Myocyte (in vitro differentiated cells): ENCODE measurements around the gene CYS1. TPM values are rescaled to one million over a fixed set of nuclear protein-coding genes. Genes with fewer than 3 reads are reported as not detected.
"Not testable (repeated sequence)": the region's sequence is repeated elsewhere in the genome, so short reads cannot be mapped to it uniquely, and the experiment has no call there.

Experiments
- DNase-seq: peaks from one replicate; pipeline ENCODE4 v3.0.0-alpha.2; 2012; ENCODE audit warnings: low read depth
- polyA plus RNA-seq: library from polyadenylated mRNA; unstranded; fragments of >200 nt; gene quantifications from one replicate; pipeline ENCODE4 v1.2.1, GENCODE V29; 2012; ENCODE audit warnings: missing spikeins
- total RNA-seq: library from RNA; depleted of rRNA; stranded (reverse); fragments of >200 nt; gene quantifications from 2 replicates; pipeline ENCODE4 v1.2.3, GENCODE V29; 2014

Gene CYS1
- 0.16 and 1.1 TPM in 2 replicates for total RNA-seq
- polyA plus RNA-seq = 0.43 TPM

GRCh38 chr2:10079870-10080535 is at the start of gene CYS1:
TSS of gene CYS1 (minus strand) at chr2:10080411. CDS start at chr2:10080223, 188 bp downstream.
- DNase-seq = peak; percentile 16

- DNase-seq = no peak
Observed at GRCh38 chr2:10129490-10129889, 49.3 kb upstream of the CYS1 start.

GRCh38 chr2:10128420-10128819 is 48.2 kb upstream of the CYS1 start:
- DNase-seq = no peak

GRCh38 chr2:10126632-10127026 is 46.4 kb upstream of the CYS1 start:
- DNase-seq = no peak

- peak; percentile 28 for DNase-seq
Observed at GRCh38 chr2:10125842-10126631, 45.8 kb upstream of the CYS1 start.

GRCh38 chr2:10124538-10125045 is 44.4 kb upstream of the CYS1 start:
- DNase-seq = peak; percentile 75

GRCh38 chr2:10123281-10123680 is 43.1 kb upstream of the CYS1 start:
- no peak for DNase-seq

GRCh38 chr2:10122500-10123280 is 42.5 kb upstream of the CYS1 start, which contains the start of gene RRM2:
TSS of gene RRM2 (plus strand) at chr2:10122739. CDS start at chr2:10122799, 60 bp downstream.
- DNase-seq = peak; percentile 94

GRCh38 chr2:10120877-10121574 is 40.8 kb upstream of the CYS1 start:
- DNase-seq = no peak

- peak; percentile 89 for DNase-seq
Observed at GRCh38 chr2:10120158-10120876, 40.1 kb upstream of the CYS1 start.

- DNase-seq = no peak
Observed at GRCh38 chr2:10119601-10120157, 39.5 kb upstream of the CYS1 start.

GRCh38 chr2:10119027-10119325 is 38.8 kb upstream of the CYS1 start:
- no peak for DNase-seq

GRCh38 chr2:10109311-10109710 is 29.1 kb upstream of the CYS1 start:
- no peak for DNase-seq

GRCh38 chr2:10104906-10105305 is 24.7 kb upstream of the CYS1 start:
- DNase-seq = not testable (repeated sequence)

- DNase-seq = peak; percentile 21
Observed at GRCh38 chr2:10103179-10103578, 23.0 kb upstream of the CYS1 start.

- no peak for DNase-seq
Observed at GRCh38 chr2:10101491-10101890, 21.3 kb upstream of the CYS1 start.

- peak; percentile 70 for DNase-seq
Observed at GRCh38 chr2:10097352-10098148, 17.3 kb upstream of the CYS1 start.

- no peak for DNase-seq
Observed at GRCh38 chr2:10096641-10097040, 16.4 kb upstream of the CYS1 start.

GRCh38 chr2:10095175-10095574 is 15.0 kb upstream of the CYS1 start:
- no peak for DNase-seq
